ENCODE measurements around the gene METTL26. TPM values are rescaled to one million over a fixed set of nuclear protein-coding genes. Genes with fewer than 3 reads are reported as not detected.

METTL26 gene
- total RNA-seq, 1 donor from 2014 or later: 224 TPM

DNA sequence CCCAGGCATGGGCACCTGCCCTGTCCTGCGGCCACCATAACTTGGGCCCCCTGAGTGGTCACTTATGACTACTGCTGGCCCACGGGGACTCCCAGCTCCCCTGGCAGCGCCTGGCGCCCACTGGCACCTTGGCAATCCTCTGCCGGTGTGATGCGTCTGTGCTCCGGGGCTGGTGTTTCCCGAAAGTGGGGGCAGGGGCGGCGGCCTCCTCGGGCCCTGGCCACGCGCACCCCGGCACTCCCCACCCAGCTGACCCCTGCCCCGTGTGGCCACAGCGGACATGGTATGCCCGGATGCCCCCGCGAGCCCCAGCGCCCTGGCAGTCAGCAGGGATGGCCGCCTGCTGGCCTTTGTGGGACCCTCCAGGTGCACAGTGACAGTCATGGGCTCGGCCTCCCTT, 21.4 kb upstream of the METTL26 start:
- TF ChIP-seq CTCF (conservative IDR thresholded peaks at IDR 0.05; ENCODE audit: low read depth, low read length): no peak
- H3K4me3 ChIP-seq (ENCODE audit: low read depth, low read length): no peak overlapping the region
- DNase-seq (ENCODE audit: low read depth): no peak

DNA sequence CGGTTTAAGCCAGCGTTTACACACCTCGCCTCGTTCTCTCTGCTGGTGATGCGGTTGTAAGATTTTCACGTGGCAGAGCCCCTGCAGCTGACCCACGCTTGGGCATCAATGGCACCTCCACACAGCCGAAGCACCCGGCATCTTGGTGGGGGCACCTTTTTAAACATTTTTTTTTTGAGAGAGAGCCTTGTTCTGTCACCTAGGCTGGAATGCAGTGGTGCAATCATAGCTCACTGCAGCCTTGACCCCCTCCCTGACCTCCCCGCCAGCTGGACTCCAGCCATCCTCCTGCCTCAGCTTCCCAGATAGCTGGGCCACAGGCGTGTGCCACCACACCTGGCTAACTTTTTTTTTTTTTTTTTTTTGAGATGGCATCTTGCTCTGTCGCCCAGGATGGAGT, 17.9 kb upstream of the METTL26 start:
- DNase-seq (ENCODE audit: low read depth): no peak
- TF ChIP-seq CTCF (conservative IDR thresholded peaks at IDR 0.05; ENCODE audit: low read depth, low read length): no peak
- H3K4me3 ChIP-seq (ENCODE audit: low read depth, low read length): no peak overlapping the region

DNA sequence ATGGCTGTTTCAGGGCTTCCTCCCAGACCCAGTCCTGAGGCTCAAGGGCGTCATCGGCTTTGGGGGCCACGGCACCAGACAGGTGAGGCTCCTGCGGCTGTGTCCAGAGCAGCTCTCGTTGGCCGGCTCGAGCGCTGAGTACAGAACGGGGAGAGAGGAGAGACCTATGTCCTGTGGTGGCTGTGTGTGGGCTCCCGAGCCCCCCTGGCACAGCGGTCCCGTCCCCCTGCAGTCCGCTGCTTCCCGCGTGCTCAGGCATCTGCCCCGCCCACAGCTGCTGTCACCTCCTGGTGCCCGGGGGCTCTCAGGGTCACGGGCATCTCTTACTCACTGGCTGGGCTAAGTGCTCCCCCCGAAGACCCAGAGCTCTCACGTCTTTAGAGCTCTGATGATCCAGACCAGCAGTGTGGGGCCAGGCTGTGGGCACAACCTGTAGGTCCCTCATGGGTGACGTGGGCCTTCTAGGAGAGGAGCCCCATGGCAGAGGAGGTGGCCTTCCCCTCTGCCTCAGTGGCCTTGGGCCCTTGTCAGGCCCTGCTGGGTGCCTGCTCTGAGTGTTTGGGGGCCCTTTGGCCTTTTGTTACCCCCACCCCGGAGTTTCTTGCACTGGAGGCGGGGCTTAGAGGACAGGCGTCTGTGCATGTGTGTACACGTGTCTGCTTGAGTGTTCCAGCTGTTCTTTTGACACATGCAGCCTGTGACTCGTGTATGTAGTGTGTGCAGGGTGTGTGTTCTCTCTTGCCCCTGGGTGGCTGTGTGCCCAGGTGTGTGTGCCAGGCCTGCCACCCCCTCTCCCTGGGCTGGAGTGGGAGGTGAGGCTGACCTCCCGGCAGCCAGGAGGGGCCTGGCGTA, 16.6 kb upstream of the METTL26 start:
- DNase-seq (ENCODE audit: low read depth): no peak
- no peak overlapping the region for H3K4me3 ChIP-seq (ENCODE audit: low read depth, low read length)
- TF ChIP-seq CTCF (conservative IDR thresholded peaks at IDR 0.05; ENCODE audit: low read depth, low read length): no peak

- no peak for TF ChIP-seq CTCF (conservative IDR thresholded peaks at IDR 0.05; ENCODE audit: low read depth, low read length)
- no peak for DNase-seq (ENCODE audit: low read depth)
- no peak overlapping the region for H3K4me3 ChIP-seq (ENCODE audit: low read depth, low read length)
These were observed 15.7 kb upstream of the METTL26 start for GRCh38 chr16:651844-652243.

DNA sequence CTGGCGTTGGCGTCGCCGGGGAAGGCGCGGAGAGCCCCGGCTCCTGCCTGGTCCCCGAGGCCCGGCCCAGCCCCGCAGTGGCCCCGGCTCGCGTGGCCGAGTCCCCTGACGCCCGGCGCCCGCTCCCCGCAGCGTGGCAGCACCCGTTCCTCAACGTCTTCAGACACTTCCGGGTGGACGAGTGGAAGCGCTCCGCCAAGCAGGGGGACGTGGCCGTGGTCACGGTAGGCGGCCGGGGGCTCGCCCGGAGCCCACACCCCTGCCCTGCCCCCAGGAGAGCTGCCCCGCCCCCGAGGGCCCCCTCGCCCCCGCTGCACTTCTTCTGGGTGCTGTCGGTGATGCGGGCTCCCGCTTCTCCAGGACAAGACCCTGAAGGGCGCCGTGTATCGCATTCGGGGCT, 13.5 kb upstream of the METTL26 start:
- peak overlapping the region; percentile 70 for H3K4me3 ChIP-seq (ENCODE audit: low read depth, low read length)
- TF ChIP-seq CTCF (conservative IDR thresholded peaks at IDR 0.05; ENCODE audit: low read depth, low read length): no peak
- no peak for DNase-seq (ENCODE audit: low read depth)

DNA sequence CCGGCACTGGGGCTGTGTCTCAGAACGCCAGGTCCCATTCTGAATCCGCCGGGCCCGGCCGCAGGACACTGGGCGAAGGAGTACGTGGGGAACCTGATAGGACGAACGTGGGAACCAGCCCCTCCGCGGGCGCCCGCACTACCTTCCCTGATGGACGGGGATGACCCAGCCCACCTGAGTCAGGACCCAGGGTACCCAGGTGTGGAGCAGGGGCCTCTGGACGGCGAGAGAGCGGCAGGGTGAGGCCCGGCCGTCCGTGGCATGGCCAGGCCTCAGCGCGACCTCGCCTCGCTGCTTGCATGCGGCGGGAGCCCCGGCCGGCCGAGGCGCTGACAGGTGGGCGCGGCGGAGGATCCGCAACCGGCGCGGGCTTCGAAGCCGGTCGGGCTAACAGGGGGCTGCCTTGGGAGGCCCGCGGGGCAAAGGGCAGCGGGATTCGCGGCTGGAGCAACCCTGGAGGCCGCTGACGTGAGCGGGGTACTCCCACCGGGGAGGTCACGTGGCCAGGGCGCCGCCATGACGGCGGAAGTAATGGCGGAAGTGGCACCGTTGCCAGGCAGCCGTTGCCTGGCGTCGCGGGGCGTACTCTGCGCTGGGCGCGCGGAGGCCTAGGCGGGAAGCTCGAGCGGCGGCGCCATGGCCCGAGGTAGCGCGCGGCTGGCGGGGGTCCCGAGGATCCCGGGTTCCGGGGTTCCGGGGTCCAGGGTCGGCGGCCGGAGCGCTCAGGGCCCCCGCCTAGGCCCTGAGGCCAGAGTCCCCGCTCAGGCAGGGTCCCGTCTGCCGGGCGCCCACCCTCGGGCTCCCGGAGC, 12.9 kb upstream of the METTL26 start, which contains the start of gene WDR90:
Gene WDR90 (plus strand): TSS at position 585 of the 809 bp plus-strand sequence. CDS start 52 bp downstream, at position 637.
- no peak for DNase-seq (ENCODE audit: low read depth)
- no peak for TF ChIP-seq CTCF (conservative IDR thresholded peaks at IDR 0.05; ENCODE audit: low read depth, low read length)
- peak within 1 kb of the TSS; percentile 70 for H3K4me3 ChIP-seq (ENCODE audit: low read depth, low read length)
